MM.1S (cell line): ENCODE measurements around the gene SCRT2.

Experiments
- DNase-seq: peaks from one replicate; pipeline ENCODE4 v3.0.0-alpha.2; 2015
- H2AFZ ChIP-seq: fragments of 300-600 bp; sonication (generic); 2 replicates; pipeline ENCODE4 v1.6.0; 2016; ENCODE audit warnings: antibody characterized with exemption, low read length
- H3F3A ChIP-seq: fragments of 300-600 bp; sonication (generic); 2 replicates; pipeline ENCODE4 v1.6.1; 2016; ENCODE audit warnings: mild to moderate bottlenecking, antibody characterized with exemption, low read length, moderate library complexity, mixed read lengths; ENCODE audit not compliant: insufficient read depth
- H3K27ac ChIP-seq: fragments of 300-600 bp; sonication (generic); 2 replicates; pipeline ENCODE4 v1.5.1; 2016; ENCODE audit warnings: mild to moderate bottlenecking, low read length
- H3K27me3 ChIP-seq: fragments of 300-600 bp; sonication (generic); replicated peaks from 2 replicates; pipeline ENCODE4 v1.6.0; 2016; ENCODE audit warnings: low read length; ENCODE audit not compliant: insufficient read depth
- H3K36me3 ChIP-seq: fragments of 300-600 bp; sonication (generic); replicated peaks from 2 replicates; pipeline ENCODE4 v1.6.1; 2016; ENCODE audit warnings: mild to moderate bottlenecking, low read length, mixed read lengths; ENCODE audit not compliant: insufficient read depth
- H3K4me1 ChIP-seq: fragments of 300-600 bp; sonication (generic); 2 replicates; pipeline ENCODE4 v1.6.1; 2016; ENCODE audit warnings: low read length, mixed read lengths
- H3K4me2 ChIP-seq: fragments of 300-600 bp; sonication (generic); 2 replicates; pipeline ENCODE4 v1.6.0; 2016; ENCODE audit warnings: low read depth, low read length
- H3K4me3 ChIP-seq: fragments of 300-600 bp; sonication (generic); 2 replicates; pipeline ENCODE4 v1.5.1; 2016; ENCODE audit warnings: low read length, mixed read lengths
- H3K79me2 ChIP-seq: fragments of 300-600 bp; sonication (generic); 2 replicates; pipeline ENCODE4 v1.6.1; 2016; ENCODE audit warnings: mixed run types, low read length, mixed read lengths
- H3K9ac ChIP-seq: fragments of 300-600 bp; sonication (generic); 2 replicates; pipeline ENCODE4 v1.6.1; 2016; ENCODE audit warnings: low read length, mixed read lengths
- H3K9me2 ChIP-seq: fragments of 300-600 bp; sonication (generic); replicated peaks from 2 replicates; pipeline ENCODE4 v1.6.1; 2016; ENCODE audit warnings: mild to moderate bottlenecking, low read length, mixed read lengths; ENCODE audit not compliant: insufficient read depth
- H3K9me3 ChIP-seq: fragments of 300-600 bp; sonication (generic); replicated peaks from 2 replicates; pipeline ENCODE4 v1.6.1; 2016; ENCODE audit warnings: mild to moderate bottlenecking, low read length, mixed read lengths; ENCODE audit not compliant: insufficient read depth
- H4K20me1 ChIP-seq: fragments of 300-600 bp; sonication (generic); 2 replicates; pipeline ENCODE4 v1.6.1; 2016; ENCODE audit warnings: mild to moderate bottlenecking, low read length, moderate library complexity, mixed read lengths; ENCODE audit not compliant: insufficient read depth
- EZH2 ChIP-seq: fragments of 300-600 bp; sonication (generic); optimal IDR thresholded peaks from 2 replicates; pipeline ENCODE3; 2017; ENCODE audit warnings: low read depth, mild to moderate bottlenecking, antibody characterized with exemption, low read length, mixed read lengths
- EZH2phosphoT487 ChIP-seq: fragments of 300-600 bp; sonication (generic); IDR thresholded peaks from 2 replicates; pipeline ENCODE4 v1.6.1; 2018; ENCODE audit warnings: antibody characterized with exemption, low read length
- TF ChIP-seq, protein P1 (sequence below): fragments of 300-600 bp; sonication (generic); IDR thresholded peaks from 2 replicates; pipeline ENCODE4 v1.5.1; 2016; ENCODE audit warnings: antibody characterized with exemption, low read length, mixed read lengths

The SCRT2 gene

DNA sequence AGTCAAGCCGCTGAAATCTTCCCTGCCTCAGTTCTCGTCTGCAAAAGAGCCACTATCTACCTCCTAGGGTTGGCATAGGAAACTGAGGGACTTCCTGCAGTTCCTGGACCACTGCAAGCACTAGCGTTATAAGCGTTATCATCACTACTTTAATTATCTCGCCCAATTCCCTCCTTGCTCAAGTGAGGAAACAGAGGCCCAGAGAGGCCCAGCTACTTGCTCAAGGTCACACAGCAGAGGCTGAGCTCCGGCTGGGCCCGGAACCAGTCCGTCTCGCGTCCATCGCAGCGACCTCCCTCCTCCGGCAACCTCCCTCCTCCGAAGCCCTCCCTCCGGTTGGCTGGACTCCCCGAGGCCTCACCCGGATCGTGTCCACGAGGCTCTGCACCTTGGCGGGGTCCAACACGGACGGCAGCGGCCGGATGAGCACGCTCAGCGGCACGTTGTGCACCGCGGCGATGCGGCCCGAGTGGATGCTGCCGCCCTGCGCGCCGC, 22.9 kb downstream of the SCRT2 start:
- peak overlapping the region; percentile 80 for H3K4me2 ChIP-seq
- H3K9ac ChIP-seq = peak overlapping the region; percentile 84
- H3K27ac ChIP-seq = peak overlapping the region; percentile 29; the same call in 1 of the 2 replicates
- H3K9me3 ChIP-seq = no peaks in the 10 kb centered on the region
- DNase-seq = peak; percentile 36
- H3K79me2 ChIP-seq = peaks cover 30% of the 10 kb centered on the region
- peaks cover 9% of the 10 kb centered on the region; the same call in 1 of the 2 replicates for H3K36me3 ChIP-seq
- peaks cover 5% of the 10 kb centered on the region; the same call in 1 of the 2 replicates for H3K4me1 ChIP-seq
- H2AFZ ChIP-seq = peak overlapping the region; percentile 80
- no peaks in the 10 kb centered on the region for H3K9me2 ChIP-seq
- 0 out of 2 replicates have a peak, but pooled peaks cover under 1% of the 10 kb centered on the region for H3K27me3 ChIP-seq
- H3F3A ChIP-seq = no peaks in the 10 kb centered on the region
- no peaks in the 10 kb centered on the region for H4K20me1 ChIP-seq
- peak overlapping the region; percentile 75 for H3K4me3 ChIP-seq
- TF ChIP-seq EZH2phosphoT487 (no peak), EZH2 (no peak)
- TF ChIP-seq, protein P1, sequence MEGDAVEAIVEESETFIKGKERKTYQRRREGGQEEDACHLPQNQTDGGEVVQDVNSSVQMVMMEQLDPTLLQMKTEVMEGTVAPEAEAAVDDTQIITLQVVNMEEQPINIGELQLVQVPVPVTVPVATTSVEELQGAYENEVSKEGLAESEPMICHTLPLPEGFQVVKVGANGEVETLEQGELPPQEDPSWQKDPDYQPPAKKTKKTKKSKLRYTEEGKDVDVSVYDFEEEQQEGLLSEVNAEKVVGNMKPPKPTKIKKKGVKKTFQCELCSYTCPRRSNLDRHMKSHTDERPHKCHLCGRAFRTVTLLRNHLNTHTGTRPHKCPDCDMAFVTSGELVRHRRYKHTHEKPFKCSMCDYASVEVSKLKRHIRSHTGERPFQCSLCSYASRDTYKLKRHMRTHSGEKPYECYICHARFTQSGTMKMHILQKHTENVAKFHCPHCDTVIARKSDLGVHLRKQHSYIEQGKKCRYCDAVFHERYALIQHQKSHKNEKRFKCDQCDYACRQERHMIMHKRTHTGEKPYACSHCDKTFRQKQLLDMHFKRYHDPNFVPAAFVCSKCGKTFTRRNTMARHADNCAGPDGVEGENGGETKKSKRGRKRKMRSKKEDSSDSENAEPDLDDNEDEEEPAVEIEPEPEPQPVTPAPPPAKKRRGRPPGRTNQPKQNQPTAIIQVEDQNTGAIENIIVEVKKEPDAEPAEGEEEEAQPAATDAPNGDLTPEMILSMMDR = no peak

DNA sequence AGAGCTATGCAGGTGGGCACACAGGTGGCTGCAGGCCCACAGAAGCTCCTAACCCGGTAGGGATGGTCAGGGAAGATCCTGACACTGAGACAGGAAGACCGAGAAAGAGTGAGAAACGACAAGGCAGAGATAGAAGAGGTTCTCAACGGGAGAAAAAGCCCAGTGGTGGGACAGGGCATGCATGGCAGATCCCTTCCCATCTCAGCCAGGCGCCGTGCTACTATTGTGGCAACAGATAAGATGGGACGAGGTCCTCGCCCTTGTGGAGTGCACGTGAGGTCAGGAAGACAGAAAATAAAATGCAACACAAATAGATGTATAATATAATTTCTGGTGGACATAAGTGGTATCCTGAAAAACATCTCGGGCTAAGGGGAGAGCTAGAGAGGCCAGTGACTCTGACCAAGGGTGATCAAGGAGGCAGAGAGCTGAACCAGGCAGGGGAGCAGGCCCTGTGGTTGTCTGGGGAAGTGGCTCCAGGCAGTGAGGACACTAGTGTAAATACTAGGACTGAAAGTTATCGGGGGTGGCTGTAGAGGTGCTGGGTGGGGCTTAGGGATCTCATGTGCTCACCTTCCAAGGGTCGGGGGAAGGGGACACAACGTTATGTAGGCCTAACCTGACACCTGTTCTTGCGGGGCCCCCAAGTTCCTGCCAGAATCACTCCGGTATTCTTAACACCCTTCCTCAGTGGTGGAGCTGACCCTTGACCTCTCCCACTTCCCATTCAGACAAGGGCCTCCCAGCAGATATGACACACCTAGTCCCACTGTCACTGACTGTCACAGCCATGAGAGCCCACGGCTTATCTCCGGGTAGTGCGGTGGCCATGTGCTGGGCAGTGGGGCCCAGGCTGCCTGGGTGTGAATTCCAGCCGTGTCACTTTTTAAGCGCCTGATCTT, 23.6 kb downstream of the SCRT2 start:
- Histone ChIP-seq H3K27me3 (no peaks in the 10 kb centered on the region), H3K4me1 (peaks cover 5% of the 10 kb centered on the region; the same call in 1 of the 2 replicates), H2AFZ (peak overlapping the region; percentile 80), H3K9me3 (no peaks in the 10 kb centered on the region), H3K9ac (peak overlapping the region; percentile 84), H3K4me3 (peak overlapping the region; percentile 75), H3K79me2 (peaks cover 30% of the 10 kb centered on the region), H3K4me2 (peak overlapping the region; percentile 80), H3K36me3 (peaks cover 12% of the 10 kb centered on the region; the same call in 1 of the 2 replicates), H3K9me2 (no peaks in the 10 kb centered on the region), H3F3A (peaks cover 2% of the 10 kb centered on the region; the same call in 1 of the 2 replicates), H3K27ac (peak overlapping the region; percentile 29; the same call in 1 of the 2 replicates), H4K20me1 (peaks cover 1% of the 10 kb centered on the region; the same call in 1 of the 2 replicates)
- TF ChIP-seq EZH2 = no peak
- TF ChIP-seq, protein P1 = no peak
- no peak for TF ChIP-seq EZH2phosphoT487
- DNase-seq = peak; percentile 30

DNA sequence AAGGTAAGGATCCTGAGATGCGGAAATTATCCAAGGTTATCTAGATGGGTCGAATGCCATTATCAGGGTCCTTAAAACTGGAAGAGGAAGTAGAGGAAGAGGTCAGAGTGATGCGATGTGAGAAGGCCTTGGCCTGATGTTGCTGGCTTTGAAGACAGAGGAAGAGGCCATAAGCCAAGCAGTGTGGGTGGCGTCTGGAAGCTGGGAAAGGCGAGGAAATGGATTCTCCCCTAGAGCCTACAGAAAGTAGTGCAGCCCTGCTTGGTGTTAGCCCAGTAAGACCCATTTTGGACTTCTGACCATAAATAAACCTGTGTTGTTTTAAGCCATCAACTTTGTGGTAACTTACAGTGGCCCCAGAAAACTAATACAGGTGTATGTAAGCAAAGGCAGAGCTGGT, 24.6 kb downstream of the SCRT2 start:
- peaks cover 30% of the 10 kb centered on the region for H3K79me2 ChIP-seq
- H3K4me3 ChIP-seq = no peak overlapping the region
- H3K27ac ChIP-seq = no peak overlapping the region

More for the DNA sequence above, 24.6 kb downstream of the SCRT2 start:
- no peak for DNase-seq
- peaks cover 2% of the 10 kb centered on the region; the same call in 1 of the 2 replicates for H3F3A ChIP-seq
- H3K36me3 ChIP-seq = peaks cover 12% of the 10 kb centered on the region; the same call in 1 of the 2 replicates
- H3K9me3 ChIP-seq = no peaks in the 10 kb centered on the region
- H3K27me3 ChIP-seq = no peaks in the 10 kb centered on the region
- H3K9me2 ChIP-seq = no peaks in the 10 kb centered on the region
- H4K20me1 ChIP-seq = peaks cover 4% of the 10 kb centered on the region; the same call in 1 of the 2 replicates
- H3K4me1 ChIP-seq = peaks cover 5% of the 10 kb centered on the region; the same call in 1 of the 2 replicates
- no peak overlapping the region for H3K4me2 ChIP-seq
- no peak overlapping the region for H3K9ac ChIP-seq
- no peak overlapping the region for H2AFZ ChIP-seq
- TF ChIP-seq, protein P1 = no peak
- TF ChIP-seq EZH2phosphoT487 = no peak
- TF ChIP-seq EZH2 = no peak
